Measurements from ENCODE around the gene SLCO2A1.
A peak's percentile ranks its signal among the peaks of the same experiment; 100 is the strongest.

SLCO2A1 gene

GRCh38 chr3:133883641-133884040 is 146.1 kb downstream of the SLCO2A1 start:
- Mint-ChIP-seq H3K36me3 (ENCODE audit: insufficient read depth) (no peaks in the 10 kb centered on the region), H3K4me3 (no peak overlapping the region), H3K27me3 (peaks cover 29% of the 10 kb centered on the region), H3K4me1 (peaks cover 26% of the 10 kb centered on the region), H3K9me3 (no peaks in the 10 kb centered on the region), H3K27ac (ENCODE audit: low read depth) (peak overlapping the region; percentile 47)
- ATAC-seq (replicated peaks; ENCODE audit: extremely low read depth, poor library complexity, severe bottlenecking) (no peak), DNase-seq (ENCODE audit: low spot score in 2 of 2) (no peak)

DNA sequence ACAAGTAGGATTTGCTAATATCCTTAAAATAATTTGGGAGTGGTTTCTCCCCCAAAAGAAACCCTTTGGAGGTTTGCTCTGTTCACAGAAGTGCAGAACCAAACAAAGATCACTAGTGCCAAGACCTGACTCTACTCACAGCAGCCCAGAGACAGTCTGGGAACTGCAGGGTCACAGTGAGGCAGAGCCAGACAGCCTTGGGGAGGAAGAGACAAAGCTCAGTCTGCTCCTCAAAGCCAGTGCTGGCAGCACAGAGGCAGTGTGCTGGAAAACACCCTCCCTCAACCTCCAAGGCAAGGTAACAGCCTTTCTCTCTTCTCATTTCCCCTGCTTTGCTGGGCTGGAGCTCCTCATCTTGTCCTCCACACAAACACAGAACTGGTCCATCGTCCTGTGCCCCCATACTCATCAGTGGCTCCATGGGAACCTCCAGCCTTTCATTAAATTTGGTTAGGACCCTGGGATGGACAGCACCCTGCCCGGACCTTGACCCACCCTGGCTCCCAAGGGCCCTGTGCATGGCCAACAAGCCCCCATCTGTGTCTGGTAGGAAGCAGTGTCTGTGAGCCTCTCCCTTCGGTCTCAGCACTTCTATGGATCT is 146.6 kb downstream of the SLCO2A1 start:
- no peak for ATAC-seq (replicated peaks; ENCODE audit: extremely low read depth, poor library complexity, severe bottlenecking)
- Mint-ChIP-seq H3K36me3 (ENCODE audit: insufficient read depth) (no peaks in the 10 kb centered on the region), H3K27me3 (peaks cover 29% of the 10 kb centered on the region), H3K4me1 (peaks cover 26% of the 10 kb centered on the region), H3K4me3 (no peak overlapping the region), H3K27ac (ENCODE audit: low read depth) (peak overlapping the region; percentile 47), H3K9me3 (peaks cover 3% of the 10 kb centered on the region)
- peak in 1 of 2 donors; percentile 5 for DNase-seq (ENCODE audit: low spot score in 2 of 2)

DNA sequence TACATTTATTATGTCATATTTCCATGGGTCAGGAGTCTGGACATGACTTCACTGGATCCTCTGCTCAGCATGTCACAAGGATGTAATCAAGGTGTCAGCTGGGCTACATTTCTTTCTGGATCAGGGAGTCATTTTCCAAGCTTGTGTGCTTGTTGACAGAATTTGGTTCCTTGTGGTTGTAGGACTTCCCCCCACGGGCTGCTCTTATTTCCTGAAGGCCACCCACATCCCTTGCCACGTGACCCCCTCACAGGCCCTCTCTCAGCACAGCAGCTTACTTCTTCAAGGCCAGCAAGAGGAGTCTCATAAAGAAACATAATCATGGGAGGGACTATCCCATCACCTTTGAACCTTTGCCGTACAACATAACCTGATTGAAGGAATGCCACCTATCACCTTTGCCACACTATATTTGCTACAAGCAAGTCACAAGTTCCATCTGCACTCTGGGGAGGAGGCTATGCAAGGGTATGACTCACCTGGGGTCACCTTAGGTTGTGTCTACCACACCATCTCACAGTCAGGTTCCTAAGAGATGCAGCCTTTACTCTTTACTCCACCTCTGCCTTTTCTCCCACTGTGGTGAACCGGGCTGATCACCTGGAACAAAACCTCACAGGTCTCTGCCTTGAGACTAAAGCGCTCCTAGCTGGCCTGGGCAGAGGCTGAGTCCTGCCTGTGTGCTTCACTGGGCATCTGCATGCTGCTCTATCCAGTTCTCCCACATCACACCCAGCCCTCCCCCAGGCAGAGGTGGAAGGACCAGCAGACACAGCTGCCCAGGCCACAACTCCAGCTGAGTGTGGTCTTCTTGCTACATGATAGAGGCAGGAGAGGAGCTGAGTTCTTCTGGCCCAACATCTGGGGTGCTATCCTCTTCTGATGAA is 147.5 kb downstream of the SLCO2A1 start:
- no peak overlapping the region for H3K27ac Mint-ChIP-seq (ENCODE audit: low read depth)
- H3K4me3 Mint-ChIP-seq = no peak overlapping the region
- H3K9me3 Mint-ChIP-seq = peaks cover 8% of the 10 kb centered on the region
- peaks cover 26% of the 10 kb centered on the region for H3K4me1 Mint-ChIP-seq
- DNase-seq (ENCODE audit: low spot score in 2 of 2) = no peak
- peaks cover 31% of the 10 kb centered on the region for H3K27me3 Mint-ChIP-seq
- peak; percentile 55 for ATAC-seq (replicated peaks; ENCODE audit: extremely low read depth, poor library complexity, severe bottlenecking)
- H3K36me3 Mint-ChIP-seq (ENCODE audit: insufficient read depth) = no peaks in the 10 kb centered on the region

DNA sequence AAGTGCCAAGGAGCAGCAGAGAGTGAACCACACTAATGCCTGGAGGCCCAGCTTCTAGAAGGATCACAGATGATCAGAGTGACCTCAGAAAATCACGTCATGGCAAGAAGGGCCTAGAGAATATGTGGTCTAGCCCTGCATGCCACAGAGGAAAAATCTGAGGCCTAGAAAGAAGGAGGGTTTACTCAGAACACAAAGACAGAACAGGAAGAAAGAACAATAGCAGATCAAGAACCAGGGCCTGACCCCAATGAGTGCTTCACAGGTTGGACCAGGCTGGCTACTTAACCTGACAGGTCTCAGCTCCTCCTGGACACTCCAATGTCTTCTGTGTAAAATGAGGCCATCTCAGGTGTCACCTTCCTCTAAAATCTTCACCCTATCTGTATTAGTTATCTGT is 148.2 kb downstream of the SLCO2A1 start:
- Mint-ChIP-seq H3K9me3 (peaks cover 8% of the 10 kb centered on the region), H3K27ac (ENCODE audit: low read depth) (no peak overlapping the region), H3K36me3 (ENCODE audit: insufficient read depth) (no peaks in the 10 kb centered on the region), H3K4me1 (peaks cover 26% of the 10 kb centered on the region), H3K27me3 (peaks cover 35% of the 10 kb centered on the region), H3K4me3 (no peak overlapping the region)
- ATAC-seq (replicated peaks; ENCODE audit: extremely low read depth, poor library complexity, severe bottlenecking) (no peak), DNase-seq (ENCODE audit: low spot score in 2 of 2) (no peak)

DNA sequence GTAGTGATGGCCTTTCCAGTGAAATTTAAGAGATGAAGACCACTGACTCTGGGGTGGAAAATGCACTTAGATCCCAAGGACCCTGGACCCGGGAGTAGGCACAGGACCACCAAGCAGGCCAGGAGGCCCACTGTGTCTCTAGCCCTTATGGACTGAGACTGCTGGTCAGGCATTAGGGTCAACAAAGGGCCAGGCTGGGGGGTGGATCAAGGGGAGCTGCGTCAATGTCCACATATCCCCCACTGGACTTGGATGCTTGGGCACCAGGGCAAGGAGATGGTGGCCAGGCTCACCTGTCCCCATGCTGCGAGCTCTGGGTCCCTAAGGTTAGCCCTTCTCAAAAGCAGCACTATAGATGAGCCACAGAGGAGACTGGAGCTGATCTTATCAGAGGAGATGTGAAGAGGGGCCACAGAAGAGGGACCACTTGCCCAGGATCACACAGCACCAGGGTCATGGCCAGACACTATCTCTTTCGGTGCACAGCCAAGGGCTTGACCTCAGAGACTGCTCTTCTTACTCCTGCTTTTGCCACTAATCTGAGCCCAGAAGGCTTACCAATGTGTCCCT is 148.8 kb downstream of the SLCO2A1 start:
- peaks cover 8% of the 10 kb centered on the region for H3K9me3 Mint-ChIP-seq
- ATAC-seq (replicated peaks; ENCODE audit: extremely low read depth, poor library complexity, severe bottlenecking) (no peak), DNase-seq (ENCODE audit: low spot score in 2 of 2) (no peak)
- no peak overlapping the region for H3K27ac Mint-ChIP-seq (ENCODE audit: low read depth)
- no peaks in the 10 kb centered on the region for H3K36me3 Mint-ChIP-seq (ENCODE audit: insufficient read depth)
- peaks cover 26% of the 10 kb centered on the region for H3K4me1 Mint-ChIP-seq
- no peak overlapping the region for H3K4me3 Mint-ChIP-seq
- H3K27me3 Mint-ChIP-seq = peaks cover 35% of the 10 kb centered on the region

GRCh38 chr3:133880287-133880686 is 149.4 kb downstream of the SLCO2A1 start:
- ATAC-seq (replicated peaks; ENCODE audit: extremely low read depth, poor library complexity, severe bottlenecking) (no peak), DNase-seq (ENCODE audit: low spot score in 2 of 2) (no peak)
- H3K9me3 Mint-ChIP-seq = peaks cover 8% of the 10 kb centered on the region
- peaks cover 32% of the 10 kb centered on the region for H3K27me3 Mint-ChIP-seq
- H3K36me3 Mint-ChIP-seq (ENCODE audit: insufficient read depth) = no peaks in the 10 kb centered on the region
- peaks cover 26% of the 10 kb centered on the region for H3K4me1 Mint-ChIP-seq
- H3K4me3 Mint-ChIP-seq = no peak overlapping the region
- H3K27ac Mint-ChIP-seq (ENCODE audit: low read depth) = no peak overlapping the region

GRCh38 chr3:133878518-133878917 is 151.2 kb downstream of the SLCO2A1 start:
- Mint-ChIP-seq H3K4me1 (peaks cover 23% of the 10 kb centered on the region), H3K36me3 (ENCODE audit: insufficient read depth) (no peaks in the 10 kb centered on the region), H3K27ac (ENCODE audit: low read depth) (no peak overlapping the region), H3K4me3 (no peak overlapping the region), H3K27me3 (peaks cover 18% of the 10 kb centered on the region), H3K9me3 (peaks cover 8% of the 10 kb centered on the region)
- DNase-seq (ENCODE audit: low spot score in 2 of 2) (no peak), ATAC-seq (replicated peaks; ENCODE audit: extremely low read depth, poor library complexity, severe bottlenecking) (no peak)

All from central memory CD8-positive, alpha-beta T cell (primary cell).